Activated naive CD8-positive, alpha-beta T cell treated with anti-CD3 and anti-CD28 coated beads, Interleukin-2, amount 50 U/mL, for 16 hours (primary cell): ENCODE results near the gene SCYL2.
A peak's percentile ranks its signal among the peaks of the same experiment; 100 is the strongest.
"Not testable (repeated sequence)": the region's sequence is repeated elsewhere in the genome, so short reads cannot be mapped to it uniquely, and the experiment has no call there.

Source experiments
- DNase-seq: peaks from one replicate; pipeline ENCODE4 v3.0.0-alpha.2; 2020; ENCODE audit warnings: low read depth, low spot score

SCYL2 gene

DNA sequence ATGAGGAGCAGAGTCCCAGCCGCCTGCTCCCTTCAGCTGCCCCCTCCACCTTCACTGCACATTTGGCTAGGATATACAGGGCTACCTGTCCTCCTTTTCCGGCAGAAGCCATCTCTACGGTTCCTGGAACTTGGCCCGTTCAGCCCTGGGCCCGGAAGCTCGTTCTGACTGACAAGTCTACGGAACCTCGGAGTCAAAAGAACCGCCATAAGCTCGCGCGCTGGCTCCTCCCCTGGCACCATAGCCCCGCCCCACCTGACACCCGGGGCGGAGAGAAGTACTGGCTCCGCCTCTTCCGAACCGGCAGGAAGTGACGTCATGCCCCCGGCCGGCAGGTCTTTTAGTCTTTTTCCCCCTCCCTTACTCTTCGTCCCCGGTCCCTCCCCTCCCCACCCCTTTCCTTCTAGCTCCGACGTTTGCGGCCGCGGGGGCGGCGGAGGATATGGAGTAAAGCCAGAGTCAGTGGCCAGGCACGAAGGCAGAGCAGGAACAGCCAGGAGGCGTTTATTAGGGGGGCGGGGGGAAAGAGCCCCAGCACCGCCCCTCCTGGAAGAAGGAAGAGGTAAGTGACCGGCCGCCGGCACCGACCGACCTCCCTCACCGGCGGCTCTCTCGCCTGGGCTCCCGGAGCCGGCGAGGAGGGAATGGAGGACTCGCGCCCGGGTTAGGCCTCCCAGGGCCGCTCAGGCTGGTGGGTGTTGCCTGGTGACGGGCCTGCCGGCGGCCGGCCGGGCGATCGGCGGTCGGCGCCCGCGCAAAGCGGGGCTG, at the start of gene SCYL2, which contains the start of gene DEPDC4:
Gene SCYL2 (plus strand): TSS at position 343 of the 768 bp plus-strand sequence. CDS start 15,794 bp downstream, outside the sequence.
Gene DEPDC4 (minus strand): TSS at position 245 of the 768 bp plus-strand sequence. CDS start 3 bp downstream, at position 242.
- peak; percentile 71 for DNase-seq

- DNase-seq, result no peak
Measured at GRCh38 chr12:100219328-100220109, 47.5 kb upstream of the SCYL2 start.

GRCh38 chr12:100221523-100221922, 45.5 kb upstream of the SCYL2 start:
- DNase-seq, result no peak

DNA sequence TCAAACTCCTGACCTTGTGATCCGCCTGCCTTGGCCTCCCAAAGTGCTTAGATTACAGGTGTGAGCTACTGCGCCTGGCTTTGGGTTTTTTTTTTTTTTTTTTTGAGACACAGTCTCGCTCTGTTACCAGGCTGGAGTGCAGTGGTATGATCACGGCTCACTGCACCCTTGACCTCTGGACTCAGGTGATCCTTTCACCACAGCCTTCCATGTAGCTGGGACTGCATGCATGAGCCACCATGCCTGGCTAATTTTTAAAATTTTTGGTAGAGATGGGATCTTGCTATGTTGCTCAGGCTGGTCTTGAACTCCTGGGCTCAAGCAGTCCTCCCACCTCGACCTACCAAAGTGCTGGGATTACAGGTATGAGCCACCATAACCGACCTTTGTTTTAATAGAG, 44.8 kb upstream of the SCYL2 start:
- not testable (repeated sequence) for DNase-seq

DNA sequence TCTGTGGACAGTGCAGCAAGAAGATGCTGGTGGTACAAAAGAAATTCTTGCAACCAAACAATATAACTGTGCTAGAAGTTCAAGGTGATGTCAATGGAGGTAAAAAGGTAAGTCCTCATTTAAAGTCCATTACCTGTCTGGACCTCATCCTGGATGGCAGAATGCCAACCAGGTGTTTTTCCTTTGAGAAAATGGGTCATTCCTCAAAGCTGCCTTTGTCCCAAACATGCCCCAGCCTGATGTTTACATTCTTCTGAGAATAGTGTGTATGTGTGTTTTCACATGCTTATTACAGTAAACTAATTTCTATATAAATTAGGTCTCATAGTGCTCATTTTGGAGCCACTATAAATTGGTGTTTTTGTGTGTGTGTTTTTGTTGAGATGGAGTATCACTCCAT, 41.5 kb upstream of the SCYL2 start:
- no peak for DNase-seq

DNA sequence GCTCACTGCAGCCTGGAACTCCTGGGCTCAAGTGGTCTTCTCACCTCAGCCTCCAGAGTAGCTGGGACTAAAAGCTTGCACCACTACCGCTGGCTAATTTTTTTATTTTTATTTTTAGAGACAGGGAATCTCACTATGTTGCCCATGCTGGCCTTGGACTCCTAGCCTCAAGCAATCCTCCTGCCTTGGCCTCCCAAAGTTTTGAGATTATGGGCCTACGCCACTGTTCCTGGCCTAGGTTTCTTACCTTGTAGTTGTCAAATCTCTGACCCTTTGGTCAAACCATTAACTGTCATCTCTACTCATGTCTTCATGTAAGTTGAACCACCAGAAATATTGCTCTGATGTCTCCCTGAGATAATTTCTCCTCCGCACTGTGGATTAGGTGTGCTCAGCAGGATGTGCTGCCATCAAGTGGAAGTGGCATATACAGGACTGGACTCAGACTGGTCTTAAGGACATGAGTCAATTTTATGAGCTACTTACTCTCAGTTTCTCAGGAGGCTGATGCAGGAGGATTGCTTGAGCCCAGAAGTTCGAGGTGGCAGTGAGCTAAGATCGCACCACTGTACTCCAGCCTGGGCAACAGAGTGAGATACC, 37.8 kb upstream of the SCYL2 start:
- DNase-seq, result no peak

DNA sequence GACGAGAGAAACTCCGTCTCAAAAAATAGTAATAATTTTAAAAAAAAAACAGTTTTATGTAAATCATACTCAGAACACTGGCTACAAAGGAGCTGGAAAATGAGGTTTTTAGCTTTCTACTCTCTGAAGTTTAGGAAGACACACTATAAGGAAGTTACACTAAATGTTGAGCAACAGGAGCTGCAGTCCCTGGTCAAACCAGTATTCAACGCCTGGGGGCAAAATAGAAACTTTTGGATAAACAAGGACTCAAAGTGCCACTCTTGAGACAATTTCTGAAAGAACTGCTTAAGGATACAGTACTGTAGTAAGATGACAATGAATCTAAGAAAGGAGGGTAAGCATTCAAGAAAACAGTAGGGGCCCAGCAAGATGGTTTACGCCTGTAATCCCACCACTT, 37.1 kb upstream of the SCYL2 start:
- DNase-seq, result no peak

- DNase-seq, result not testable (repeated sequence)
Measured at GRCh38 chr12:100231873-100232272, 35.1 kb upstream of the SCYL2 start.

DNA sequence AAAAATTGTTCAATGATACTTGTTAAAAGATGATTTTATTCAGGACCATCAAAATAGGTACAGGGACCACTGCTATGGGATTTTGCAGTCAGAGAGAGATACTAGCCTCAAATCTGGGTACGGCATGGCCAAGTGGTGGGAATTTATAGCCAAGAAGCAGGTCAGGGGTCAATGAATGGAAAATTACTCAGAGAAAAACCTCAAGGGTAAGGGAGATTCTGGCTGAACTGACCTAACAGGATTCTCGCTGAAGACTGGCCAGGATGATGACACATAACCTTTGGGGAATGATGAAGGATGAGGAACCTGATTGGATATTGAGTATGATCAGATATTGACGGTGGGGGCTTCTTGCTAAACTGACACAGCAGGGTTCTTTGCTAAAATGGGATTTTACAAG, 32.8 kb upstream of the SCYL2 start:
- DNase-seq, result no peak

GRCh38 chr12:100234591-100235304, 32.2 kb upstream of the SCYL2 start:
- DNase-seq, result no peak

DNA sequence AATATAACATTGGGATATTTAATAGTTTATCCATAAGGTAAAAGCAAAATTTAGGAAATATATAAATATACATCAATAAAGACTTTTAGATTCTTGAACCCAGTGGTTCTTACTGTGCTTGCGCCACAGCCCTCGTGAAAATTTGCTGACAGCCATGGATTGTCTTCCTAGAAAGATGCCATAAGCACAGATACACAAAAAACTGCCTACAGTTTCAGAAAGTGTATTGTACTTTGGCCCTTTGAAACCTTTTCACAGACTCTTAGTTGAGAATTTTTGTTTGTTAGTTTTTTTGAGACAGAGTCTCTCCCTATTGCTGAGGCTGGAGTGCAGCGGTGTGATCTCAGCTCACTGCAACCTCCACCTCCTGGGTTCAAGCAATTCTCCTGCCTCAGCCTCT, 28.2 kb upstream of the SCYL2 start:
- DNase-seq, result no peak

GRCh38 chr12:100239589-100239988, 27.4 kb upstream of the SCYL2 start:
- no peak for DNase-seq

GRCh38 chr12:100243137-100243536, 23.8 kb upstream of the SCYL2 start:
- DNase-seq, result no peak

DNA sequence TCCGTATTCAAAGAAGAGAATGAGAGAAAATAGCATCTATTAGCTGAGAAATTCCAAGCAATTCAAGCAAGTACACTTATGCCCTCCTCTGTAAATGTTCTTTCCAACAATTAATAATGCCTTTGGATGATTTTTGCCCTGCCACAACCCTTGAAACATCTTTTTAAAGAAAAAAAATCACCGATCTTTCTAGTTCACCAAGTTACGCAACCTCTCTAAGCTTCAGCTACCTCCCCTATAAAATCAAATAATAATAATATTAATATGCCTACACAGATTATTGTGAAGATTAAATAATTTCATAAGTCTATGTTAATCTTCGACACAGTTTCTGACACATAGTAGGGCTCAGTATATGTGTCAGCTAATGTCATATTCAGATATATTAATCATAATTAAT, 19.2 kb upstream of the SCYL2 start:
- DNase-seq, result no peak

DNA sequence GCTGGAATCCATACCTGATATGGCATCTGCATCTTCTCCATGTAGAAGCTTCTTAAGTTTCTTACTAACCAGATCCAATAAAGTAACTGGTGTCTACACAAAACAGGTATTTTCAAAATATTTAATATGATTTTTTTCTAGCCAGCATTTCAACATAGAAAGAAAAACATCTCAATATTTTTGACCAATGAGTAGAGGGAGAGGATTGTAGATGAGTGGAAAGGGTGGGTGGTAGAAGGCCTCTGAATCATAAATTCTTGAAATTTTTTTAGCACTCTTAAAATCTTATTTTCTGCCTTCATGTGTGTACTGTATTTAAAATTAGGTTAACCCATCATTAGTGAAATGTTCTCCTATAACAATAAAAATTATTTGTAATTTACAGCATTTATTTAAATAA, 18.1 kb upstream of the SCYL2 start:
- DNase-seq, result no peak

DNA sequence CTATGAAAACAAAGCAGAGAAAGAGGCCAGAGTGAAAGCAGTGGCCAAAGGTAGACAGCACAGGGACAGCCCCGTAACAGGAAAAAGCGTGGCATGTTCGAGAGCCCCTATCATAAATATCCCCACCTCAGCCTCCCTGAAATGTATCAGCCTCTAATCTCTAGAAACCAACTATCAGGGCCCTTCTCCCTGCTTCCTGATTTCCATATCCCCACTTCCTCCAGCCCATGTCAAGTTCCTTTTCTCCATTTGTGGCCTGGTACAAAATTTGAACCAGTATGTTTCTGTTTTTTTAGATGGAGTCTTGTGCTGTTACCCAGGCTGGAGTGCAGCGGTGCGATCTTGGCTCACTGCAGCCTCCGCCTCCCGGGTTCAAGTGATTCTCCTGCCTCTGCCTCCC, 17.0 kb upstream of the SCYL2 start:
- no peak for DNase-seq

GRCh38 chr12:100251917-100252316, 15.1 kb upstream of the SCYL2 start:
- DNase-seq, result no peak

- no peak for DNase-seq
Measured at GRCh38 chr12:100253437-100253836, 13.5 kb upstream of the SCYL2 start.

GRCh38 chr12:100254876-100255275, 12.1 kb upstream of the SCYL2 start:
- no peak for DNase-seq

DNA sequence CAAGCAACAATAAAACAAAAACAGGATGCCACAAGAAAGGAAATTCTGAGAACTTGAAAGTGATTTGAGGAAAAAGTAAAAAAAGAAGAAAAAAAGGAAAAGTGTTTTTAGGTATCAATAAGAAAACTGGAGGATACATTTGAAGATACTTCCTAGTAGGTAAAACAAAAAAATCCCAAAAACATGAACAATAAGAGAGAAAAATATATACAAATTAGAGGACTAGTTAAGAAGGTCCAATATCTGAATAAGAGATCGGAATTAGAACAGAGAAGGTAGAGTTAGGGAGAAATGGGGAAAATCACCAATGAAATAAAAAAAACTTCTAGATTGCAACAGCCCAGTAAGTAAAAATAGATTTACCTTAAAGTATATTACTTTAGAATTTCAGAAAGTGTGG, 8.8 kb upstream of the SCYL2 start:
- no peak for DNase-seq

- DNase-seq, result no peak
Measured at GRCh38 chr12:100263131-100263530, 3.8 kb upstream of the SCYL2 start.

DNA sequence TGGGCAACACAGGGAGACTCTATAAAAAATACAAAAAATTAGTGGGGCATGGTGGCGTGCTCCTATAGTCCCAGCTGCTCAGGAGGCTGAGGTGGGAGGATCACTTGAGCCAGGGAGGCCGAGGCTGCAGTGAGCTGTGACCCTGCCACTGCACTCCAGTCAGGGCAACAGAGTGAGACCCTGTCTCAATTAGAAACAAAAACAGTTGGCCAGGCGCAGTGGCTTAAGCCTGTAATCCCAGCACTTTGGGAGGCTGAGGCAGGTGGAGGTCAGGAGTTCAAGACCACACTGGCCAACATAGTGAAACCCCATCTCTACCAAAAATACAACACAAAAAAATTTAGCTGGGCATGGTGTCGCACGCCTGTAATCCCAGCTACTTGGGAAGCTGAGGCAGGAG, 1.9 kb upstream of the SCYL2 start:
- not testable (repeated sequence) for DNase-seq
